ENCODE measurements around the gene ELOVL3.
"Not testable (repeated sequence)": the region's sequence is repeated elsewhere in the genome, so short reads cannot be mapped to it uniquely, and the experiment has no call there.

The ELOVL3 gene

DNA sequence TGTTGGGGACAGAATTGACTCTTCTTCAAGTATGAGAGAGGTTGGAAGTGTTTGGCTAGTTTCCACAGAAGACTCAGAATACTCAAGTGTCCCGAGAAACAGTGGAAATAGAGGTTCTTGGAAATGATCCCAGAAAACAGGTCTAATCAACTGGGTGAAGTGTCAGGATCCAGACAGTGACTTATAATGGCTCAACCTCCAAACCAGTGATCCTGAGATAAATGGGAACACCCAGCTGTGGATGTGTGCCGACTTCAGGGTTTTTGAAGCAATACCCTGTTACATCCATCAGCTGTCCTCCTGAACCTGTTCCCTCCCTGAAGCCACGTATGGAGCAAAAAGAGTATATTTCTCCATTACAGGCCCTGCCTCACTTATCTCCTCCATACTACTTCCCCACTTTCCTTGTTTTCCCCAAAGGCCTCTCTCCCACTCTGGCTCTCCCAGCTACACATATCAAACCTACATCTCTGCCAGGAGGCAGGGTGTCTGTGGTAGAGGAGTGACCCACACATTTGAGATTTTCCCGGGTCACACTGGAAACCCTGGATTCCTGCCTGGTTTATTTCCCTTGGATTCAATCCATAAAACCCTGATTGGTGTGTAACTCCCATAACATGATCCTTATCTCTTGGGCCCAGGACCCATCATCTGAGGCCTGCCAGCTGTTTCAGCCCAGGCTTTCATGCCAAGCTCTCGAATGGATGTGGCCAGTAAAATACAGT lies 17.6 kb upstream of the ELOVL3 start:
- peaks cover 3% of the 10 kb centered on the region for H3K4me1 Mint-ChIP-seq (ENCODE audit: low read depth)
- H3K36me3 Mint-ChIP-seq (ENCODE audit: low read depth) = no peaks in the 10 kb centered on the region
- H3K27me3 Mint-ChIP-seq = peaks cover 3% of the 10 kb centered on the region
- no peak overlapping the region for H3K27ac Mint-ChIP-seq
- no peak overlapping the region for H3K4me3 Mint-ChIP-seq
- peaks cover 7% of the 10 kb centered on the region for H3K9me3 Mint-ChIP-seq
- DNase-seq = no peak

DNA sequence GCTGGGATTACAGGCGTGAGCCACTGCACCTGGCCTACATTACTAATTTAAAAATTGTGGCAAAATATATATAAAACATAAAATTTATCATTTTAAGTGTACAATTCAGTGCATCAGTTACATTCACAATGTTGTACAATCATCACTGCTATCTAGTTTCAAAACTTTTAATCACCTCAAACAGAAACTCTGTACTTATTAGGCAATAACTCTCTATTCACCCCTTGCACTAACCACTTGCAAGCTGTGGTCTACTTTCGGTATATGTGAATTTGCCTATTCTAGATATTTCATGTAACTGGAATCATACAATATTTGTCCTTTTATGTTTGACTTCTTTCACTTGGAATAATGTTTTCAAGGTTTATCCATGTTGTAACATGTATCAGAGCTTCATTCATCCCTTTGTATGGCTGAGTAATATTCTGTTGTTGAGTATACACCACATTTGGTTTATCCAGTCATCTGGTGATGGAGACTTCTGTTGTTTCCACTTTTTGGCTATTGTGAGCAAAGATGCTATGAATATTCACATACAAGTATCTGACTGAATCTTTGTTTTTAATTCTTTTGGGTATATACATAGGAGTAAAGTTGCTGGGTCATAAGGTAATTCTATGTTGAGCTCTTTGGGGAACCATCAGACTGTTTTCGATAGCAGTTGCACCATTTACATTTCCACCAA lies 14.3 kb upstream of the ELOVL3 start:
- Mint-ChIP-seq H3K4me1 (ENCODE audit: low read depth) (peaks cover 3% of the 10 kb centered on the region), H3K36me3 (ENCODE audit: low read depth) (no peaks in the 10 kb centered on the region), H3K27me3 (peaks cover 6% of the 10 kb centered on the region), H3K4me3 (no peak overlapping the region), H3K9me3 (no peaks in the 10 kb centered on the region), H3K27ac (no peak overlapping the region)
- no peak for DNase-seq

GRCh38 chr10:102213599-102213998 lies 12.5 kb upstream of the ELOVL3 start:
- not testable (repeated sequence) for H3K27me3 Mint-ChIP-seq; DNase-seq; H3K4me1 Mint-ChIP-seq (ENCODE audit: low read depth); H3K9me3 Mint-ChIP-seq; H3K36me3 Mint-ChIP-seq (ENCODE audit: low read depth); H3K27ac Mint-ChIP-seq; H3K4me3 Mint-ChIP-seq

DNA sequence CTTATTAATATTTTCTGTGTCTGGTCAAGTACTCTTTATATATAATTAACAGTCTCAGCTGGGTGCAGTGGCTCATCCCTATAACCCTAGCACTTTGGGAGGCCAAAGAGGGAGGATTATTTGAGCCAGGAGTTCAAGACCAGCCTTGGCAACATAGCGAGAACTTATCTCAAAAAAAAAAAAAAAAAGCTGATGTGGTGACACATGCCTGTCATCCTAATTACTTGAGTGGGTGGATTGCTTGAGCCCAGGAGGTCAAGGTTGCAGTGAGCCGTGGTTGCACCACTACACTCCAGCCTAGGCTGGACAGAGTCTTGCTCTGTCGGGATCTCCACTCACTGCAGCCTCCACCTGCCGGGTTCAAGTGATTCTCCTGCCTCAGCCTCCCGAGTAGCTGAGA lies 6.7 kb upstream of the ELOVL3 start:
- H3K4me1 Mint-ChIP-seq (ENCODE audit: low read depth) = no peaks in the 10 kb centered on the region
- no peak overlapping the region for H3K27ac Mint-ChIP-seq
- H3K27me3 Mint-ChIP-seq = peaks cover 11% of the 10 kb centered on the region
- H3K36me3 Mint-ChIP-seq (ENCODE audit: low read depth) = no peaks in the 10 kb centered on the region
- no peak for DNase-seq
- H3K9me3 Mint-ChIP-seq = no peaks in the 10 kb centered on the region
- no peak overlapping the region for H3K4me3 Mint-ChIP-seq

- Mint-ChIP-seq H3K36me3 (ENCODE audit: low read depth) (no peaks in the 10 kb centered on the region), H3K27ac (no peak overlapping the region), H3K27me3 (peaks cover 13% of the 10 kb centered on the region), H3K4me1 (ENCODE audit: low read depth) (peaks cover under 1% of the 10 kb centered on the region), H3K4me3 (no peak overlapping the region), H3K9me3 (no peaks in the 10 kb centered on the region)
- no peak for DNase-seq
Observed at GRCh38 chr10:102220612-102221011, 5.5 kb upstream of the ELOVL3 start.

DNA sequence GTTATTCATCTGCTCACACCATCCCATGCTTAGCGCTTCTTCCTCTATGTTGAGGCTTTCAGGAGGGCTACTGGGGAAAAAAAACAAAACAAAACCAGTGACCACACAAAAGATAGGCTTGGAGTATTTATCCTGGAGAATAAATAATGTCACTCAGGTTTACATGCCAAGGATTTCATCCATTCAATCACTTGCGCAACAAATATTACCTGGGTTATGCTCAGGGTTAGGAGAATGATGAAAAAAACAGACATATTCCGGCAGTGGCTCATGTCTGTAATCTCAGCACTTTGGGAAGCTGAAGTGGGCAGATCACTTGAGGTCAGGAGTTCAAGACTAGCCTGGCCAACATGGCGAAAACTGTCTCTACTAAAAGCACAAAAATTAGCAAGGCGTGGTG lies 3.3 kb upstream of the ELOVL3 start:
- no peak for DNase-seq
- Mint-ChIP-seq H3K4me1 (ENCODE audit: low read depth) (peaks cover 14% of the 10 kb centered on the region), H3K9me3 (no peaks in the 10 kb centered on the region), H3K27ac (no peak overlapping the region), H3K4me3 (no peak overlapping the region), H3K27me3 (peaks cover 35% of the 10 kb centered on the region), H3K36me3 (ENCODE audit: low read depth) (no peaks in the 10 kb centered on the region)

- H3K4me1 Mint-ChIP-seq (ENCODE audit: low read depth) = peaks cover 28% of the 10 kb centered on the region
- H3K4me3 Mint-ChIP-seq = peak overlapping the region; percentile 49
- H3K36me3 Mint-ChIP-seq (ENCODE audit: low read depth) = no peaks in the 10 kb centered on the region
- no peak for DNase-seq
- H3K27me3 Mint-ChIP-seq = peaks cover 70% of the 10 kb centered on the region
- H3K9me3 Mint-ChIP-seq = no peaks in the 10 kb centered on the region
- peak overlapping the region; percentile 44 for H3K27ac Mint-ChIP-seq
Observed at GRCh38 chr10:102226542-102226870, 407 bp downstream of the ELOVL3 start.

- Mint-ChIP-seq H3K4me1 (ENCODE audit: low read depth) (peaks cover 30% of the 10 kb centered on the region), H3K27ac (no peak overlapping the region), H3K4me3 (no peak overlapping the region), H3K9me3 (no peaks in the 10 kb centered on the region), H3K27me3 (peaks cover 74% of the 10 kb centered on the region), H3K36me3 (ENCODE audit: low read depth) (no peaks in the 10 kb centered on the region)
- no peak for DNase-seq
Observed at GRCh38 chr10:102227050-102227449, 951 bp downstream of the ELOVL3 start.

DNA sequence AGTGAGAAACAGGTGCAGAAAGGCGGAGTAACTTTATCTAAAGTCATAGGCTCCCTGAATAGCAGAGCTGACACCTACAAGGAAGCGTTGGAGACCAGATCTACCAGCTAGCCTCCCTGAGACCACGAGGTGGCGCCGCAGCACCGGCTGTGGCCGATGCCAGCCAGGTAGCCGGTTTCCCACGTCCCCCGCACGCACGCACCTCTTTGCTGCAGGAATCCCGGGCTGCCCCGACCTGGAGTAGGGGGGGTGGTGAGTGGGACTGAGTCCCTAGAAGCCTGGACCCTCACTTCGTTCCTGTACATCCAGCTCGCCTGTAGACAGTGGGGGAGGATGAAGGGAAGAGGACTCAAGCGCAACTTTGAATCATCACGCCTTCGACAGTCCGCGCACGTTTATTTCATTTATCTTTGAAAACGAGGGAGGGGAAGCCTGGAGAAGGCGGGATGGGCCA lies 3.7 kb downstream of the ELOVL3 start:
- Mint-ChIP-seq H3K36me3 (ENCODE audit: low read depth) (no peaks in the 10 kb centered on the region), H3K4me1 (ENCODE audit: low read depth) (peaks cover 30% of the 10 kb centered on the region), H3K27ac (peak overlapping the region; percentile 37), H3K9me3 (no peaks in the 10 kb centered on the region), H3K27me3 (peaks cover 79% of the 10 kb centered on the region), H3K4me3 (peak overlapping the region; percentile 74)
- DNase-seq = peak; percentile 92

DNA sequence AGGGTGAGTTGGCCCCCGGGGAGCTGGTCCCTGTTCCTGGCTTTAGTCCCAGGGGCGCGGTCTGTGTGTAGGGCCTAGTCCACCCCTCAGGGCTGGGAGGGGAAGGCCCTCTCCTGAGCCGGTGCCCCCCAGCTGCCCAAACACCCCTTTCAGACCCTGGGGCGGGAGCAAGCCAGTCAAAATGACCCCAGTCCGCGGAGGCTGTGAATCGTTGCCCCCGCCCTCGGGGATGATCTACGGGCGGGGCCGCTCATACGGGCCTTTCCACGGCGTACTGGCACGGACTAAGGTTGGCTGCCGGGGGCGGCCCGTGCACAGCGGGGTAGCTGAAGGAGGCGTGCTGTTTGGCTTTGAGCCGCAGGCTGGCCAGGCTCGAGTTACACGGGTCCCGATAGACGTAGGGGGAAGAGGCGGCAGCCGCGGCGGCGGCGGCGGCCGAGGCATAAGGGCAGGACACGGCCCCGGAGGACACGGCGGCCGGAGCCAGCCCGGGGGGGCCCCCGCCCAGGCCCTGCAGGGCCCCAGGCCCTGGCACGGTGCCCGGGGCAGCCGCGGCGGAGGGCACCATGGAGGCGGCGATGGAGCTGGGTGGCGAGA lies 4.3 kb downstream of the ELOVL3 start:
- no peaks in the 10 kb centered on the region for H3K36me3 Mint-ChIP-seq (ENCODE audit: low read depth)
- DNase-seq = peak; percentile 65

DNA sequence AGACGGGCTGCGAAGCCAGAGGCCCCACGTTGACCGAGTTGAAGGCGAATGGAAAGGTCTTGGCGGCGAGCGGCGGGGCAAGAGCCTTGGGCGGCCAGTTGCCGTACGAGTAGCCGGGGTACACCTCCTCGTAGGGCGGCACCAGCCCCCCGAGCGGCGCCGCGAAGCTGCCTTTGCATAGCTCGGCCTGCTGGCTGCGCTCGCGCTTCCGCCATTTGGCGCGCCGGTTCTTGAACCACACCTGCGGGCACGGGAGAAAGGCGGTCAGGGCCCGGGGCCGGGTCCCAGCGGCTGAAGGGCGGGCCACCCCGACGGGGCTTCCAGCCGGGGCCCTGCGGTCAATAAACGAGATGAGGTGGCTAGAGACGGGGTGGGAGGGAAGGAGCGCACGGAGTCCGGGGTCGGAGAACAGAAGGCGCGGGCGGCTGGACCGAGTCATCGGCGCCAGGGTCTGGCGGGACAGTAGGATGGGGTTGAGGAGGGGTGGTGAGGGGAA lies 4.8 kb downstream of the ELOVL3 start:
- peak; percentile 74 for DNase-seq
- H3K4me3 Mint-ChIP-seq = peak overlapping the region; percentile 74
- no peaks in the 10 kb centered on the region for H3K9me3 Mint-ChIP-seq
- H3K36me3 Mint-ChIP-seq (ENCODE audit: low read depth) = no peaks in the 10 kb centered on the region
- H3K27me3 Mint-ChIP-seq = peaks cover 74% of the 10 kb centered on the region
- H3K4me1 Mint-ChIP-seq (ENCODE audit: low read depth) = peaks cover 26% of the 10 kb centered on the region
- no peak overlapping the region for H3K27ac Mint-ChIP-seq

More for the DNA sequence above, 4.3 kb downstream of the ELOVL3 start:
- peaks cover 30% of the 10 kb centered on the region for H3K4me1 Mint-ChIP-seq (ENCODE audit: low read depth)
- H3K27me3 Mint-ChIP-seq = peaks cover 79% of the 10 kb centered on the region
- H3K9me3 Mint-ChIP-seq = no peaks in the 10 kb centered on the region
- no peak overlapping the region for H3K27ac Mint-ChIP-seq
- H3K4me3 Mint-ChIP-seq = peak overlapping the region; percentile 74

GRCh38 chr10:102231357-102232318 lies 5.5 kb downstream of the ELOVL3 start:
- DNase-seq = peak; percentile 84
- Mint-ChIP-seq H3K36me3 (ENCODE audit: low read depth) (no peaks in the 10 kb centered on the region), H3K9me3 (no peaks in the 10 kb centered on the region), H3K27me3 (peaks cover 69% of the 10 kb centered on the region), H3K4me3 (peak overlapping the region; percentile 74), H3K27ac (no peak overlapping the region), H3K4me1 (ENCODE audit: low read depth) (peaks cover 19% of the 10 kb centered on the region)

DNA sequence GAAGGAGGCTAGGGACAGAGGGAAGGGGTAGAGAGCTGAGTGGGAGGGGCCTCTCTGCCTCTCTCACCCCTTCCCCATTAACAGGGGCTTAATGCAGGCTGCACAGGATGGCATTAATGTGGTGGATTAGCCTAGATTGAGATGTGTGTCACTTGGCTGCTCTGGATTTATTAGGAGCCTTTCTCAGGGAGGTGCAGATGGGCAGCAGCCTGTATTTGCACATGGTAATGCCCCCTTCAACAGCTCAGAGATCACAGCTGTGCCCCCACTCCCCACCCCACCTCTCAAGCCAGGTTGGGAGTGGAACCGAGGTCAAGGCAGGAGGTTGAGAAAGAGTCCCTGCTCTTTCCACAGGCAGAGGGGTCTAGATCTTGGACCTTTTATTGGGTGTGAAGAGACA lies 7.9 kb downstream of the ELOVL3 start:
- Mint-ChIP-seq H3K4me1 (ENCODE audit: low read depth) (peaks cover 15% of the 10 kb centered on the region), H3K27ac (no peak overlapping the region), H3K4me3 (no peak overlapping the region), H3K27me3 (peaks cover 55% of the 10 kb centered on the region), H3K36me3 (ENCODE audit: low read depth) (no peaks in the 10 kb centered on the region), H3K9me3 (no peaks in the 10 kb centered on the region)
- no peak for DNase-seq

All from activated T-cell treated with anti-CD3 and anti-CD28 coated beads, Interleukin-2, amount 50 U/mL, for 24 hours (primary cell).